GM19452 (cell line): Measurements from ENCODE around the gene BACH2.

Source experiments
- ATAC-seq: cut with Tn5 transposase; IDR thresholded peaks from one replicate; pipeline ENCODE4 v1.9.1; 2021; ENCODE audit not compliant: unreplicated experiment

BACH2 gene

GRCh38 chr6:90278129-90278528, 18.5 kb downstream of the BACH2 start:
- ATAC-seq, result no peak

GRCh38 chr6:90277302-90278011, 19.2 kb downstream of the BACH2 start:
- ATAC-seq, result no peak

GRCh38 chr6:90274451-90275030, 22.1 kb downstream of the BACH2 start:
- ATAC-seq, result peak; percentile 72

GRCh38 chr6:90273863-90274262, 22.8 kb downstream of the BACH2 start:
- no peak for ATAC-seq

- ATAC-seq, result no peak
These were observed 23.7 kb downstream of the BACH2 start for GRCh38 chr6:90272895-90273294.

GRCh38 chr6:90271831-90272230, 24.8 kb downstream of the BACH2 start:
- no peak for ATAC-seq

GRCh38 chr6:90269334-90269733, 27.3 kb downstream of the BACH2 start:
- no peak for ATAC-seq

GRCh38 chr6:90268178-90268577, 28.5 kb downstream of the BACH2 start:
- ATAC-seq, result no peak

- no peak for ATAC-seq
These were observed 29.6 kb downstream of the BACH2 start for GRCh38 chr6:90266905-90267621.

GRCh38 chr6:90264561-90264960, 32.1 kb downstream of the BACH2 start:
- no peak for ATAC-seq

GRCh38 chr6:90263633-90264032, 33.0 kb downstream of the BACH2 start:
- no peak for ATAC-seq

- ATAC-seq, result no peak
These were observed 34.8 kb downstream of the BACH2 start for GRCh38 chr6:90261801-90262200.

- no peak for ATAC-seq
These were observed 39.2 kb downstream of the BACH2 start for GRCh38 chr6:90257486-90257738.

GRCh38 chr6:90256698-90257485, 39.8 kb downstream of the BACH2 start:
- ATAC-seq, result no peak

GRCh38 chr6:90253631-90254030, 43.0 kb downstream of the BACH2 start:
- no peak for ATAC-seq

- peak; percentile 91 for ATAC-seq
These were observed 45.2 kb downstream of the BACH2 start for GRCh38 chr6:90251295-90251992.

- ATAC-seq, result no peak
These were observed 46.2 kb downstream of the BACH2 start for GRCh38 chr6:90250405-90250804.

- no peak for ATAC-seq
These were observed 47.2 kb downstream of the BACH2 start for GRCh38 chr6:90249458-90249857.

GRCh38 chr6:90249034-90249433, 47.6 kb downstream of the BACH2 start:
- ATAC-seq, result no peak

- no peak for ATAC-seq
These were observed 49.4 kb downstream of the BACH2 start for GRCh38 chr6:90247262-90247661.

- ATAC-seq, result no peak
These were observed 55.3 kb downstream of the BACH2 start for GRCh38 chr6:90241229-90241880.
